CD4-positive, alpha-beta T cell treated with Interleukin-12 subunit alpha and Interleukin-12 subunit beta, for 1 hour (primary cell): ENCODE results near the gene TCERG1L.

Source experiments
- DNase-seq: peaks from one replicate; pipeline ENCODE4 v3.0.0-alpha.2; 2020

Gene TCERG1L

DNA sequence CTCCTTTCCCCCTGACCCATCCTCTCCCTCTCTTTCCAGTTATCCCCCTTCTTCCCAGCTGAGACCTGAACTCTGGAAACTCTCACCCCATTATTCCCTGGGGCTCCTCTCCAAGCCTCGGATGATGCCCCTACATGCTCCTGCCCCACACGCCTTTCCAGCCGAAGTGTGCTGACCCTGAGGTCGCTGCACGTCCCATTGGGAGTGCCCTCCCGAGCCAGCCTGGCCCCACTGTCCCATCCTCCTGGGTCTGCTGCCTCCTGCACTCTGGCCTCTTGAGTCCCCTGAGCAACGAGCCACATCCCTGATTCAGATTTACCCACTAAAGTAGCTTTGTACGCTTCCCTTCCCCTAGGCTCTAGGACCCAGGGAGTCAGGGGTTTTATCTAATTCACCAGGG lies 87.4 kb downstream of the TCERG1L start:
- no peak for DNase-seq

DNA sequence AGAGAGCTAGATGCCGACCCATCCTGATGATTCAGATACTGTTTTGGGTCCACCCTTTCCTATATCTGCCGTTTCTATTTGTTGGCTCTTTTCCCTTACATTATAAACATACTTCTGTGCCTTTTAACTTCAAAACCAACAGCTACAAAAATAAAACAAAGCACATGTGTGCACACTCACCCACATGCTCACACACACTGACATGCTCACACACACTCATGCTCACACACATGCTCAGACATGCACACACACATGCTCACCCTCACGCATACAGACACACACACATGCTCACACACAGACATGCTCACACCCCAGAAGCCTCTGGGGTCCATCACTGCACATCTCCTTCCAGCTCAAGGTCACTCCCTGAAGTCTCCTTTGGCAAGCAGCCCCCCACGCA lies 88.1 kb downstream of the TCERG1L start:
- no peak for DNase-seq

DNA sequence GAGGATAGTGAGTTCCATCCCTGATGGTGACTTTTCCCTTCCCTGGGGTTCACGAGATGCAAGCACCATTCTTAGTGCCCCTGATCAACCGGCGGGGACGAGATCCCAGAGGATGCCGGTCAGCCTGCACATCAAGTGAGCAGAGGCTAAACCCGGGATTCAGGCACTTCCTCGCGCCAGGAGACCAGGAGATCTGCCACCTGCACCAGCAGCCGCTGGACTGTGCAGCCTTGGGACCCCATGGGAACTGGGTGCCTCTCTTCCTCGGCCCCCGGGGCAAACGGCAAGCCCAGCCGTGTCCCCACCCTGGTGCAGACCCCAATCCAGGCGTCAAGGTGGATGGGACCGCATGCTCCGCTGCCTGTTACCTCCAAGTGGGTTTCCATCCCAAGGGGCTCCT lies 88.5 kb downstream of the TCERG1L start:
- DNase-seq = no peak

DNA sequence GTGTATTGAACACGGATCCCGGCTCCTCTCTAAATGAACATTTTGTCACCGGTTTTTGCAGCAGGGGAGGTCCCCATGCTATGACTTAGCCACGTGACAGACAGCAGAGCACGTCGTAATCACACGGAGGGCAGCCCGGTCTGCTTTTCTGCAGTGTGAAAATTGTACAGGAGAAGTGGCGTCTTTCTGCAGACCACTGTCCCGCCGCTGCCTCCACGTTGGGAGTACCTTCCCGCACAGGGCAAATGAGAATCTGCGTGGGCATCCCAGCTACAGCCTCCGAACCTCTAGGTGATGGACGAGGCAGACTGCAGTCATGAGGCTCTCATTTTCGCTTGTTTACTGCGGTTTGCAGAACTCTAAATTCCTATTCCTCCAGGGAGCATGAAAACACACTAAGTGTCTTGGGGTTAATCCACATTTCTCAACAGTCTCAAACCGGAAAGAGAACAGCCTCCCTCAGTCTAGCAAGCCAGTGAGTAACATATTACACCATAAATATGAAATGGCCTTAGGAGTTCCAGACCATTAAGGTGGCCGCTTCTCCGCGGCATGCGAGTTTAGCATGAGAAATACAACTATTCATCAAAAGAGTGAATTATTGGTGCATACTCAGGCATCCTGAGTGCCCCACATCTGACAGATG lies 89.8 kb downstream of the TCERG1L start:
- no peak for DNase-seq

DNA sequence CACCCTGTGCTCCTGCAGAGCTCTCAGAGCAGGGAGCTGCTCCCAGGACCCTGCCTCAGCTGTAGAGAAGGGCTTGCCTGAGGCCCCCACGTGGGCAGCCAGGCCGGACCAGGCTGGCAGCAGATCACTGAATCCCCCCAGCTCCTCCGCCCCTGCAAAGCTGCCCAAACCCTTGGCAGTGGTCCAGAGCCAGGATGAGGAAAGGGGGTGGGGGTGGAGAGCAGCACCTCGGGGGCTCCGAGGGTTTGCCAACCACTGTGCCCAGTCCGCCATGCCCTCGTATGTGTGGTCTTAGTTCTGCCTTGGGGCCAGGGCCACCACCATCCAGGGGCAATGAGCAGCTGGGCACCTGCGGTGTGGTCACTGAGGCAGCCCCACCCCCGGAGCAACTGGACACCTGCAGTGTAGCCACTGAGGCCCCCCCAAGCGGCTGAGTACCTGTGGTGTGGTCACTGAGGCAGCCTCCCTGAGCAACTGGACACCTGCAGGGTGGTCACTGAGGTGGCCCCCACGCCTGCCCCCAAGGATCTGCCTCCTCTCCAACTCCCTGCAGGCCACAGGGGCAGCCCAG lies 90.8 kb downstream of the TCERG1L start:
- DNase-seq = no peak

DNA sequence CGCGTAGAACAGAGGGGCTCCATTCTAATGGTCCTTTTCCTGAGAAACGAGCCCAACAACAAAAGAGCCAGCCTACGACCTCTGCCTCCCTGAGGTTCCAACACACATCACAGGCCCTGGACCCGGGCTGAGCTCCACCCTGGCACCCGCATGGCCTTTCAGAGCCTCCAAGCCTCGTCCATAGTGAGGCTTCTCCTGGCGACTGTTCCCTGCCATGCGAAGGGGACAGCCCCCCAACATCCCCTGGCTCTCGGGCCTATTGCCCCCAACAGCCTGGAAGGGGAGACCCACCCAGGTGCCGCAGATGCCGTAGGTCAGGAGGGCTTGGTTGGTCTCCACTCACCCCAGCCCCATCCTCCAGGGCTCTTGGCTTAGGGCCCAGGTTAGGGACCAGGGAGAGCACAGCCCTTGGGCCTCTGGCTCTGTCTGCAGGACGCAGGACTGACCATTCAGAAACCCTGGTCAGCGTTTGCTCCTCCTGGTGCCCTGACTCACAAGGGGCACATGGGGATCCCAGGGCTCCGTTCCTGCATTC lies 91.5 kb downstream of the TCERG1L start:
- DNase-seq = no peak

DNA sequence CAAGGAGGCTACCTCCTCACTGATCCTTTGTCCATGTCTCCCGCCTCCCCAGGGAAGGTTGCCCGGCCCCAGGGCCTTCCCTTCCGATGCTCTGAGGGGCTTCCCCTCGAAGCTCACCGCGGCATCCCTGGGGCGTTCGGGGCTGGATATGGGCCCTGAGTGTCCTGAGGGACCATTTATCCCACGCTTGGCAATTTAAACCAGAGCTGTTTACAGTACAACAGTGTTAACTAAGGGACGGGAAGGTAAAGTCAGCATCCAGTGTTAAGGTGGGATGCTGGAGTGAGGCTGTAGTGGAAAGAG lies 92.0 kb downstream of the TCERG1L start:
- no peak for DNase-seq

DNA sequence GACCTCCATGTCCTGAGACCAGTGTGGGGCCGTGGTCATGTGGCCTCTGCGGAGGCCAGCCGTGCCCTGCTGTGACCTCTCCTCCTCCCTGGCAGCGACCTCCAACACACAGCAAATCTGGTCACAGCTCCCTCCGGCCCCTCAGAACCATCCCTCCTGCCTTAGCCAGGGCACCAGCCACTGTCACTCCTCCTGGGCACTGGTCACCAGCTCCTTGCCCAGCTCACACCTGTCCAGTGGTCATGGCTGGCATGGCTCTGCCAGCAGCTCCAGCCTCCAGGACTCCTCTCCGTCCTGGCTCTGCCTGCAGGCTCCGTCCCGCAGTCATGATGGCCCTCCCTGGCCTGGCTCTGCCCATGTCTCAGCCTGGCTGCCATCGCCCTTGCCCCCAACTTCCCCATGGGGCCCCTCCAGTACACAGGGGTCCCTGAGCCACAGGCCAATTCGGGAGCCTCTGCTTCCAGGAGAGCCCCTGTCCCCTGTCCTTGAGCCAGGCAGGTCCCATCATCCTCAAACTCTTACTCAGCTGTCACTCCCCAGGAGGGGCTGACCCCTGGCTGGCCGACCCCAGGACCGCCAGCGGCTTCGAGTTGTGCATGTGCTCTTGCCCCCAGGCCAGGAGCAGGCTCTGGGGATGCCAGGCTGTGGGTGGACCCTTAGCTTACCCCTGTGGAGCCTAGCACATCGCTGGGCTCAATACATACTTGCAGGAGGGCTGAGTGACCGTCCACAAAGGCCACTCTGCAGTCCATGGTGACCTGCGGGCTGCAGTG lies 92.5 kb downstream of the TCERG1L start:
- DNase-seq = no peak

DNA sequence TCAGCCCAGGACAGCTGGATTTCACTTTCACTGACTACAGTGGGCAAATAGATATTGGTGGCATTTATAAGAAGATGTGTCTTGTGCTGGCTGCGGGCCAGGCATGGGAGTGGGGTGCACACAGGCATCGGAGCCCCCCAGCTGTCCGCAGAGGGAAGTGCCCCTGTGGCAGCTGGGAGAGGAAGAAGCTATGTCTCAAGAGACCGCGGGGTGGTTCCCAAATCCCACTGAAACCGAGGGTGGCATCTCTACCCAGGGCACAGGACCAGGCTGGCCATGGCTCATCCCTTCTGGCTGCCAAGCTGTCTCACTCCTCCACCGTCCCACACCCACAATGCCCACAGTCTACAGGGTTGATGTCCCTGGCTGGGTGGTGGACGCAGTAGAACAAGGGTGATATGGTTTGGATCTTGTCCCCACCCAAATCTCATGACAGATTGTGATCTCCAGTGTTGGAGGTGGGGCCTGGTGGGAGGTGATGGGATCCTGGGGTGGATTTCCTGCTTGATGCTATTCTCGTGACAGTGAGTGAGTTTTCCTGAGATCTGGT lies 94.8 kb downstream of the TCERG1L start:
- DNase-seq = no peak

DNA sequence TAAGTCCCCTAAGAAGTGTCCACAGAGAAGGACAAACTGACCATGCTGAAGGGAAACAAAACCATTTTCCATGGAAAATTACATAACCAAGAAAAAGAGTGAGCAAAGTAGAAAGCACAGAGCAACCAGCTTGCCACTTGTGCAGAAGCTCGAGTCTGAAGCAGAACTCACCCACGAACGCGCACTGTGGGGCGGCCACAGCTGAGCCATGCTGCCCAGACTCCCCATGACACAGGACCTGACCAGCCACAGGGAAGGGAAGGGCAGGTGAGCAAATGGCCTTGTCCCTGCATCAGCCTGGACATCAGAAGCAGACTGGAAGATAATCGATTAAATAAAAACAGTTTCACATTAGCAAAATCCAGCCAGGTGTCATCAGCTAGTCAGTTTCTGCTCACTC lies 95.7 kb downstream of the TCERG1L start:
- DNase-seq = no peak

DNA sequence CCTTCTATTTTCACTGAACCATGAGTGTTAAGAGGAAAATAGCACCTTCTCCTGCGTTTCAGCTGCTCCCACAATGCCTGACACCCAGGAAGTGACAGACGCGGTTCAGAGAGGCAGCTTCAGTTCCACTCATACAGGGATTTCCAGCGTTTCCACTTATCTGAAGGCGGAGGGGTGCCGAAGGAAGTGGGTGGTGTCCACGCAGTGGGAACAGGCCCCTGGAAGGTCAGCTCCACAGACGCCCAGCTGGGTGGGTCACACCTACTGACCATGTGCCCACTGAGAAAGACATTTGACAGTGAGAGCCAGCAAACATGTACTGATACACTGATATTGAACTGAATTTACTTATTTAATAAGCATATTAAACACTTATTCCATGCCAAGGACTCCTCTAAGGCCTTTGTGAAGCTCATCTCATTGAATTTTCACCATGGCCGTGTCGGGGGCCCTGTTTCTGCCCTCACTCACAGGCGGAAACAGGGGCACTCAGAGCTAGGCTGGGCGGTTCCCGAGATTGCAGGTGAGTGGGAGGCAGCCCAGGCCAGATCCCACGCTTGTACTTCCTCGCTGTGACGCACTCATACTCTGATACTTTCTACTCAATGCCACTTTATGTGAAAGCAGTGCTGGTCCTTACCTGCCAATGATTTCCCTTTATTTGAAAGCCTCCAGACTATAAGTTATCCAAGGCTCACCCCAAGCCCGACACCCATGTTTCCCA lies 96.8 kb downstream of the TCERG1L start:
- DNase-seq = no peak

DNA sequence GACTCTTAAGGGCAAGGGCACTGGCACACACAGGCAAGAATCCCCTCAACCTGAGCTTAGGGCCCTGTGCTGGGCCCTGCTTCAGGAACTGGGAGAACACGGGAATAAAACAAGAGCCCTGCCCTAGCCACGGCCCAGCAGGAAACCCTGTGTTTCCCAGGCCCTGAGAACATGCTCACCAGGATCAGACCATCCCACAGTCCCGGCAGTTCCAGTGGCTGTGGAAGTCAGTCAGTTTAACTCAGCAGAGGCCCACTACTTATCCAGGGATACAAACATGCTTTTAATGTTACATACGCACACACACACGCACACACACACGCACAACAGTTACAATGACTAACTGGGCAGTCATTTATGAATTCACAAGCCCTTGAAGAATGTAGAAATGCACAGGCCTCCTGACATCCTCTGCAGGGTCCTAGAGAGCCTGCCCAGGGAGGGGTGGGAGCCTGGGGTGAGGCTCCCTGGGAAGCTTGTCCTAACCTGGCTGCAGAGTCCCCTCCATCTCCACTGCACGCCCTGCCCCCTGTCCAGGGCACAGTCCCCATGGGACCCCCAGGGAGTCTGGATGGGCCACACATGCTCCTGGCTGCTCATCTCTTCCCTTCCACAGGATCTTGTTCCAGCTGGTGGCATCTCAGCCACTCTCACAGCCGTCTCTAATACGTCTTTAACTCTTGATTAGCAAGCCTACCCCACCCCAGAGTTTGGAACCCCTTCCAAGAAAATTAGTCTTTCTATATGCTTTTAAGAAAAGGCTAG lies 97.6 kb downstream of the TCERG1L start:
- DNase-seq = no peak

DNA sequence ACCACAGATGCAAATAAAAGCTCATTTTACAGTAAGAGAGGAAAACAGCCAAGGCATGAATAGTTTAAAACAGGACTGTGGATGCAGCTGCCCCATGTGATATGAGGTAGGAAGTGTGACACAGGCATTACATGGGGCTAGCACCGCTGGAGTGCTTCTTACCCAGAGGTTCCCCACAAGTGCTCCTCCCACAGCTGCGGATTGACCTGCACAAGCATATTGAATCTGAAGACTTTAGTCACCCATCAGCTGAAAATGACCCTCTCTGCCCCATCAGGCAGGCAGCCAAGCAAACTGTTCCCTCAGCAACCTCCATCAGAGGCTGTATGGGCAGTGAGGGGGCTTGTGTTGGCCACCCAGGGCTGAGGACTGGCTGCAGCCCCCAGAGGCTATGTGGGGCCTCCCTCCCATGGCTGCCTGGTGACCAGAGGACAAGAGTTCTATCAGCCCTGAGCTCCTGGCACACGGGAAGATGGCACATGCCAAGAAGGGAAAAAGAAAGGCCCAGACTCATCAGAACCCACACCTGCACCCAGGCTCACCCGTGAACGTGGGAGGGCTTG lies 98.7 kb downstream of the TCERG1L start:
- DNase-seq = no peak

DNA sequence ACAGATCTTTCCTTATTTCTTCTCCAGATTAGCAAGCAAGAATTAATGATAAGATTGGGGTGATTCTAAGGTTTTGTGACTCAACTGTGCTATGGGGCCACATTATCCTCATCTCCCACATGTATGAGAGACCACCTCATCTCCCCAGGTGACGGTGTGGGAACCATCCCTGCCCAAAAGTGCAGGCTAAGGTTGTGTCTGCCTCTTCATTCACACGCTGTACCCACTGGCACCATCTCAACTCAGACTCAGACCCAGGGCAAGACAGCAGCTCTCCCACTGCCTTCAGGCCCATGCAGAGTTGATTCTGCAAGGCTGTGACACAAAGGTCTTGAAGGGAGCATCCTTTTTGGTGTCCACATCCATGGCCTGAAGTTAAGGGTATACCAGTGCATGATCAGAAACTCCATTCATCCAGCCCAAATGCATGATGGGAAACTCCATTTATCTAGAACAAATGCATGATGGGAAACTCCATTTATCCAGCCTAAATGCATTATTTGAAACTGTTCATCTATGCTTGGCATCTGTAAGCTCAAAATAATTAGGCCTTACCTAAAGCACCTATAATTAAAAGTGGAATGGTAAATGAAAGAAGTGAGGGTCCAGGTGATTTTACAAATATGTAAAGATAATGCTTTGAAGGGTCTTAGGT lies 99.4 kb downstream of the TCERG1L start:
- DNase-seq = no peak

DNA sequence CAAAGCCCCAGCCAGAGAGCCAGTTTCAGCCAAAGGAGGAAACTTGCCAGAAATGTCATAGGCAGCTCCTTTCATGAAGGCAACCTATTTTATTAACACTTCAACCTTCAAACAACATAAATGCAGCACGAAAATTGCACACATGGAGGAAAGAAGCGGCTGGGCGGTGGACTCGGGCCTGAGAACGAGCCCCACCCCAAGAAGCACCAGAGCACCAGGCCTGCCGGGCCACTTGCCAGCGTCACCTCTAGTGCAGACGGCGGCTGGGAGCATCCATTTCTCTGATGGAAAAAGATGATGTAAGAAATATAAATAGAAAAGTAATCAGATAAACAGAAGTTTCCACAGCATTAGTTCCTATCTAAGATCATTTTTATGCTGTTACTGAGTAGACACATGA lies 100.0 kb downstream of the TCERG1L start:
- DNase-seq = no peak

DNA sequence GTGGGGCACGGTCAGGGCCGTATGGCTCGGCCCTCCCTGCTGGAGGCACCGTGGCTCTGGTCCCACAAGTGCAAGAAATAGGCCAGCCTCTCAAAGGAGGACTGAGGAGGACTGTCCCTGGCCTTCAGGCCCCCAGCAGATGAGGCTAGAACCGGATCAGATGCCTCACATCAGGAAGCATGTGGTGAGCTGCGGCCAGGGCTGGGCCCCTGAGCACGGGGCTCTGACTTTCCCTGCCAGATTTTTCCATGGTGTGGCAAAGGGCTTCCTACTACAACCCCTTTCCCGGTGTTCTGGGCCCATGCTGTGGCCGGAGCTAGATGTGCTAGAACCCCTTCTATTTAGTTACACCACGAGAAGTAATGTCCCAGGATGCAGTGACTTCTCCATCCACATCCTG lies 100.4 kb downstream of the TCERG1L start:
- no peak for DNase-seq

DNA sequence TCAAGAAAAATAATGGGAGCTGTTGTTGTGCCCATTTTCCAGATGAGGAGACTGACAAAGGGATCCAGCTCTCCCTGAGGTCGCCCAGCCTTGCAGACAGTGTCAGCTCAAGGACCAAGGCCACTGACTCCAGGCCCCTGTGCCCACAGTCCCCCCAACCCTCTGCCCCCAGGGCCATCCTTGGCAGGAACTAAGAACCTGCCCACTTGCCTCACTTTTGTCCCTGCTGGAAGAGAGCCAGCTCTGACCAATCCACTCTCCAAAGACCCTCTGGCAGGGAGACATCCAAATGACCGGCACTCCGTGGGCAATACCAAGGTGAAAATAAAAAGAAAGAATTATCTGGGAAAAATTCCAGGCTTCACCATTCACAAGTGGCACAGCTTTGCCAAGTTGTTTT lies 101.3 kb downstream of the TCERG1L start:
- DNase-seq = no peak

DNA sequence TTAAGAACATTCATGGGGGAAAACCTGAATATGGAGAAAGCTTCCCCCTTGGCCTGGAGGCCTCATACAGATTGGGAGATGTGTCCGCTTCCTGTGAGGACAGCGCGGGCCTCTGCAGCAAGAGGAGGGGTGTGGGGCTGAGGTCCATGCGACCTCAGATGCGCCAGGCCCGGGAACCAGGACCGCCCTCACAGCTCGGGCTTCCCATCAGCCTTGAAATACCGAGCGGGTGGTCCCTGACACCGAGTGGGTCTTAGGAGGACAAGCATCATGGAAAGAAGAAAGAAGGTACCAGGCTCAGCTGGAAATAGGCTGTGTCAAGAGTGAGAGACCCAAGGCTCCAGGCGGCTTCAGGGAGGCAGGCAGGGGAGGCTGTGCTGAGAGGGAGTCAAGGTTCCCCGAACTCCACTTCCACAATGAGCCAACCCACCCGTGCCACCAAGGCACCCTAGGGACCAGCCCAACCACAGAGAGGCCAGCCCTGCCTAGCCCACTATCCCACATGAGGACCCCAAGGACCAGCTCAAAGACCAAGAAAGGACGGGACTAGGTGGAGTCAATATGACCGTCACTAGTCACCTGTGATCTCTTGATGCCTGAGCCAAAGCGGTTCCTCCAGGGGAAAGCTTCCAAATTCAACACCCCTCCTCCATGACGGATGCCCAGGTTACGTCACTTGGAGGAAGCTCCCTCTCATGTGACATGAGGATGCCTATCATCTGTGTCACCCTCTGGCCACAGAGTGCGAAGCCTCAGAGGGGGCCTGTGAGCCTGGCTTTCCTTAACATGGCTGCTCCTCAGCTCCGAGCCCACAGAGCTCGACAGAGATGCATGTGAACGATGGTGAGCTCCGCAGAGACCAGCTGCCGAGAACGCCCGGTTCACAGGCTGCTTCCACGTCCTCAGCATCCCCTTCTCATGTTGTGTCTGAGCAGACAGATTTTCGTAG lies 103.7 kb downstream of the TCERG1L start:
- DNase-seq = no peak

DNA sequence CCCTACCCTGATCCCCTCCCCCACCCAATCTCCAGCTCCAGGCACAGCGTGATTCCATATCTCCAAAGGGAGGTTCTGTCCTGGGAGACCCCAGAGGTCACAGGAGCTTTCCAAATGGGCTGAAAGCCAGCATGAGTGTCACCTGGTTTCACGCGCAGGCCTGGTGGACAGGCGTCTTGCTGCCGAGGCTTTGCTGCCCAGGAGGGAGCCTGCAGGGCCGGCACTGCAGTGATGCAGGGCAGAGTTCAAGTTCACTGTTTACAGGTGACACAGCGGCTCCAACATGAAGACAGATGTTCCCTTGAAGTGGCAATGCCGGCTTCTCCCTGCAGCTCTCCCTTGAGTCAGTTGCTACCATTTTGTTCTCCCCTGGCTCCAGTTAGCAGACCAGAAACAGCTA lies 104.3 kb downstream of the TCERG1L start:
- no peak for DNase-seq
